SW 1271 (cell line): ENCODE measurements around the gene TP53I11.

ENCODE experiments used
- DNase-seq, 2 experiments: peaks; one replicate each; lab custom pipeline; 2025; lab: John Stamatoyannopoulos, UW

Gene TP53I11

GRCh38 chr11:44950625-44951476, at the start of gene TP53I11:
TSS of gene TP53I11 (minus strand) at chr11:44950883. CDS start at chr11:44938335, 12,548 bp downstream.
- DNase-seq: peak in 1 of 2 experiments; percentile 49

GRCh38 chr11:44999068-44999467, 48.4 kb upstream of the TP53I11 start:
- DNase-seq: no peak

- no peak for DNase-seq
These were observed 47.4 kb upstream of the TP53I11 start for GRCh38 chr11:44998051-44998450.

GRCh38 chr11:44997566-44997965, 46.9 kb upstream of the TP53I11 start:
- DNase-seq: no peak

GRCh38 chr11:44994753-44995152, 44.1 kb upstream of the TP53I11 start:
- DNase-seq: no peak

GRCh38 chr11:44993971-44994704, 43.5 kb upstream of the TP53I11 start:
- DNase-seq: no peak

- no peak for DNase-seq
These were observed 42.1 kb upstream of the TP53I11 start for GRCh38 chr11:44992774-44993173.

- no peak for DNase-seq
These were observed 41.5 kb upstream of the TP53I11 start for GRCh38 chr11:44992181-44992582.

- DNase-seq: no peak
These were observed 40.0 kb upstream of the TP53I11 start for GRCh38 chr11:44990665-44991064.

- no peak for DNase-seq
These were observed 39.3 kb upstream of the TP53I11 start for GRCh38 chr11:44989831-44990566.

GRCh38 chr11:44988981-44989635, 38.4 kb upstream of the TP53I11 start:
- DNase-seq: no peak

- DNase-seq: no peak
These were observed 37.4 kb upstream of the TP53I11 start for GRCh38 chr11:44988111-44988510.

GRCh38 chr11:44987506-44987905, 36.8 kb upstream of the TP53I11 start:
- DNase-seq: no peak

- no peak for DNase-seq
These were observed 35.6 kb upstream of the TP53I11 start for GRCh38 chr11:44986315-44986714.

- DNase-seq: no peak
These were observed 35.0 kb upstream of the TP53I11 start for GRCh38 chr11:44985721-44986120.

- DNase-seq: no peak
These were observed 33.1 kb upstream of the TP53I11 start for GRCh38 chr11:44983786-44984185.

GRCh38 chr11:44982496-44983062, 31.9 kb upstream of the TP53I11 start:
- no peak for DNase-seq

- no peak for DNase-seq
These were observed 30.1 kb upstream of the TP53I11 start for GRCh38 chr11:44980533-44981427.

GRCh38 chr11:44979543-44980399, 29.1 kb upstream of the TP53I11 start:
- DNase-seq: no peak

- DNase-seq: no peak
These were observed 28.3 kb upstream of the TP53I11 start for GRCh38 chr11:44978961-44979331.
